HG03045 (cell line): ENCODE data around the gene PPIP5K1.

Source experiments
- ATAC-seq: cut with Tn5 transposase; IDR thresholded peaks from one replicate; pipeline ENCODE4 v1.9.1; 2021; ENCODE audit warnings: mild to moderate bottlenecking, moderate library complexity; ENCODE audit not compliant: unreplicated experiment

Gene PPIP5K1

GRCh38 chr15:43519196-43519595, 70.8 kb downstream of the PPIP5K1 start:
- no peak for ATAC-seq

- ATAC-seq, result no peak
Observed at GRCh38 chr15:43518197-43518761, 71.7 kb downstream of the PPIP5K1 start.

DNA sequence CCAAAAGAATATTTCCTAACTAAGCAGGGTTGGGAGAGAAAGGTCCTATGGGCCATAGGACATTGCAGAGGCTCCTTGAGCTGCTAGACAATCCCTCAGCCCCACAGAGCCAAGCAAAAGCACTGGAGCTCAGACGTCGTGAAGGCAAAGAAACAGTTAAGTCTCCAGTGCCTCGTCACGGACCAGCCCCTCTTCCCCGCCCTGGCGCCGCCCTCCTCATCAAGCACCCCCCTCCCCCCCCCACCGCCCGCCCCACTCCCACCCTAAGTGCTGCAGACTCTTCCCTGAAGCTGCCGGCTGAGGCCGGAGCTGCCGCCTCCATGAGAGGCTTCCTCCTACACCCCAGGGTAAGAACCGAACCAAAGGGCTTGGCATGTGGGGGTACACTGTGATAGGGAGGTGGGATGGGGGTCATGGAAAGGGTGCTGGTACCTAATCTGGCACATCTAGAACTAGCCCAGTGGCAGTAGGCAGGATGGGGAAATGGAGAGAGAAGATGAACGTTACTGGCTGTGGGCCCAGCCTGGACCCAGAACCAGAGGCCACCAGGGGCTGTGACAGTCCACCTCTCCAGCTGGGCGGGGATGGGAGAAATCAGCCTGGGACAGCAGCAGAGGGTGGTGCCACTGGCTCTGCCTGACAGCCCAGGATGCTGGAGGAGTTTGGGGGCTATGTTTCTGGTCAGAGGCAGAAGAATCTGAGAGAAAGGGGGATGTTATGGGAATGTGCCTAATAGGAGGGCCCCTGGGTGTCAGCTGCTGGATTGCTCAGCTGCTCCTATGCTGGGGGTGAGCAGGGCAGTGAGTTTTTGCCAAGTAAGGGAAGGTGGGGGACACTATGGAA, 72.4 kb downstream of the PPIP5K1 start, which contains the start of gene MAP1A:
Gene MAP1A (plus strand): TSS at position 255 of the 843 bp plus-strand sequence. CDS start 3,866 bp downstream, outside the sequence.
- no peak for ATAC-seq

DNA sequence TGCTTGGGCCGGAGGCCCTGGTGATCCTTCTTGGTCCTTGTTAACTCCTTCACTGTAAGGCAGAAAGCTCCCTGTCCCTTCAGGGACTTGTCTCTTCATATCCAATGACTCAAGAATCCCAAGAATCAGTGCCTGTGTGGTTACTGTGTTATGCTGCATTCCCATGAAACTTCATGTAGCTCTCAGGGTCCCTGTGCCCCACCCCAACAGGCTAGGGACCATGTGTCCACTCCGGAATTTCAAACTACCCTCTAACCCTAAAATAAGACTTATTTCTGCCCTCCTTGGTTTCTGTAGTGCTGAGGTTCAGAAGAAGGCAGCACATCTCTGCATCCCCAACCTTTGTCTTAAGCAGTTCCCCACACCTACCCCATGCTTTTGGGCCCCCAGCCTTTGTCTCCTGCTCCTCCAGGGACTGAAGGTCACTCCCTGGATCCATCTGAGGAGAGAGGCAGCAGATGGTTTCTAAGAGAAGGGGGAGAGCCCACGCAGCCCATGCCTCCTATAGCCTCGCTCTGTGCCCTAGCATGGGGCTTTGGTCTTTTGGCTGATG, 73.1 kb downstream of the PPIP5K1 start:
- no peak for ATAC-seq

DNA sequence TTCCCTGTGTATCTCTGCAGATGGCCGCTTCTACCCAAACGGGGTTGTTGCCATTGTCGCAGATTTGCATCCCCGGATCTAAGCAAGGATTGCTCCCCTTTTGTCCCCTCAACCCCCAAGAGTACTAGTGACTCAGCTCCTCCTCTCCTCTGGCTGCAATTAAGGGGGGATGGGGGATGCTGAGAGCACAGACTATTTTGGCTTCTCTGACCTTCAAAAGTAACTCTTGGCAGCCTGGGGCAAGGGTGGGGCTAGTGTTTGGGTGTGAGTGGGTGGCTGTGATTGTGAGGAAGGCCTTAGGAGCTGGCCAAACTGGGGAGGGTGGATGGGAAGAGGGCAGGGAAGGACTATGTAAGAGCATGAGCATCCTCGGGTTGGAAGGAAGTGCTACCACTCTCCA, 73.8 kb downstream of the PPIP5K1 start:
- no peak for ATAC-seq

DNA sequence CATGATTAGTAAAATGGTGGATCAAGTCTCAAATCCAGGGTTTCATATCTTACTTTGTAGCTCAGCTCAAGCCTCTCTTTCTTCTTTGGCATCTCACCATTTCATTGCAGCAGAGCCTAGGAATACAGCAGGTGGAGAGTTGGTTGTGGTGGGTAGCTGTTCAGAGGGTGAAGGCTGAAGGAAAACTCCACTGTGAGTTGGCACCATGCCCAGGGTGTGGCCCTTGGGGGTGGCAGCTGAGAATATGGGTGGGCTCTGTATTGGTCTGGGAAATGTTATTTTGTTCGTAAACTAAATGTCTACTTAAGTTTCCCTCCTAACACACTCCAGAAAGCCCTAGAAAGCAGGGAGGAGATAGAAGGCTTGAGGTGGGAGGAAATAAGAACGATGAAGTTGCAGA, 74.3 kb downstream of the PPIP5K1 start:
- no peak for ATAC-seq

GRCh38 chr15:43514241-43515057, 75.6 kb downstream of the PPIP5K1 start:
- ATAC-seq, result no peak

DNA sequence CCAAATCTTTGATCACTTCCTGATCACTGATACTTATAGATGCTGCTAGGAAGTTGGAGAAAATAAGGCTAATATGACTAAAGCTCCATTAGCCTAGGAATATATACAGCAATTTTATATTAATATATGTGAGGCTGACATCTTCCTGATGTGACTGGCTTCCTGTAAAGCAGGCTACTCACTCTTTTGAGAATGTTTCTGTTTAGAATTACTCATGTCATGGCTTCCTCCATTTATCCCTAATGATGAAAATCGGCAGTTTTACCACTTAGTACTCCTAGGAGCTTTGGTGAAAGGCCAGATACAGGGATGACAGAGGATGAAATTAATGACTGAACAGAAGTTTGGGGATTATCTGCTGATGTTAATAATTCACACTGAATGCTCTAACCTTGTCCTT, 76.5 kb downstream of the PPIP5K1 start:
- no peak for ATAC-seq

- no peak for ATAC-seq
Observed at GRCh38 chr15:43511012-43511885, 78.8 kb downstream of the PPIP5K1 start.

DNA sequence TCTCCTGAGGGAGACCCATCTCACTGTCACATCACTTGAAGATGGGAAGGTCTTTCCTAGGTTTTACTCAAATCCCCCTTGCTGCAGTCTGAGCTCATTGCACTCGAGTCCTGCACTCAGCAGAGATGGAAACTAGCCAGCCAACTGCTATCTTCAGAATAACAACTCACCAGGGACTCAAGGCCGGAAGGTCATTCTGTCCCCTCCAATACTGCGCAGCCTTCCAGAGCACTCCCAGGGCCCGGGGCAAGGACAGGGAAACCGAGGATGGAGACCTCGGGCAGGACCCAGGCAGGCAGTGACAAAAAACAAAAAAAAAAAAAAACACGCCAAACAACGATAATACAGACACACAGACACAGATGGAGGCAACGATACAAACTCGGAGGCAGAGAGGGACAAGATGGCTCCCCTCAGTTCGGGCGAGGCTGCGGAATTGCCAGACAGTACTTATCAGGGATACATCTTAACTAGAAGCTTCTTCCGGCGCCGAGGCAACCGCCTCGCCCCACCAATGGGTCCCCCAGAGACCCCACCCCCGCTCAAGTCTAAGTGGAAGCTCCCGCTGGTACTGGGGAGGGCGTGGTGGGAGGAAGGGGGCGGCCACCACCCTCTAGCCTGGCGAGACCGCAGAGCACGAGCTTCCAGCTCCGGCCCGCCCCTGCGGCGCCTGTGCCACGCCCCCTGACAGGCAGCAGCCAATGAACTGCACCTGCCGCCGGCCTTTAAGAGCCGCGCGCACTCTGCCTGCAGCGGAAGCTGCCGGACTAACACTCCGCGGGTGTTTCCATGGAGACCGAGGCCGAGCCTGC, 79.6 kb downstream of the PPIP5K1 start:
- peak; percentile 99 for ATAC-seq

GRCh38 chr15:43509660-43510199, 80.3 kb downstream of the PPIP5K1 start:
- no peak for ATAC-seq

GRCh38 chr15:43508991-43509659, 80.9 kb downstream of the PPIP5K1 start:
- ATAC-seq, result no peak

- ATAC-seq, result no peak
Observed at GRCh38 chr15:43508421-43508820, 81.6 kb downstream of the PPIP5K1 start.

DNA sequence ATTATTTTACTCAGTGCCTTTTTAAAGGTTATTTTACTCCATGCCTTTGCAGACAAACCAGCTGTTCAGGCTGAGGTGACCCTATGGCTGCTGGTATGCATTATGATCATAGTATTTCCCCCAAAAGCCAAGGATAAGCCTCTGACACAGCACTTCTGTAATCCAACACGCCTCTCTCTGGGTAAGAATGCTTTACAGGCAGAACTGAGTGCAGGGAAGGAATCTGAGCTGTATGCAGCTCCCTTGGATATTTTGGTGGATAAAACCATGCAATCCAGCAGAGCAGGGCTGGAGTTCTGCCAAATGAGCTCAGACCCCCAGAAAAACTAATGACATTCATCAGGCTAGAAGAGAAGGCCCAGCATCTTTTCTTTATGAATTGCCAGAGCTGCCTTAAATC, 84.3 kb downstream of the PPIP5K1 start:
- ATAC-seq, result no peak

DNA sequence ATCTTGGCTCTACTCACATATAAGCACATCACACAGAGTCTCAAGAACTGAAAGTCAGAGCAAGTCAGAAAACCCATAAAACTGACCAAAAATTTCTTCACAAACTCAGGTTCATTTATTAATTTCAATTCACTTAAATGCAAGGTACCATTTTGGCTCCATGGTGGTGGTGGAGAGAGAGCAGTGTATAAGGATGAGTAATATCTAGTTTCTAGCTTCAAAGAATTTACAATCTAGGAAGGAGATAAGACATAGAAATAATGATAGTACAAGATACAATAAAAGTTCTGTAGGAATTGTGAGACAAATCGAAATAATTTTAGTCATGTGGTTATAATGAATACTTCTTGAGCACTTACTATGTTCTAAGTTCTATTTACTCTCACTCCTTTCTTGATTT, 90.4 kb downstream of the PPIP5K1 start:
- ATAC-seq, result no peak

DNA sequence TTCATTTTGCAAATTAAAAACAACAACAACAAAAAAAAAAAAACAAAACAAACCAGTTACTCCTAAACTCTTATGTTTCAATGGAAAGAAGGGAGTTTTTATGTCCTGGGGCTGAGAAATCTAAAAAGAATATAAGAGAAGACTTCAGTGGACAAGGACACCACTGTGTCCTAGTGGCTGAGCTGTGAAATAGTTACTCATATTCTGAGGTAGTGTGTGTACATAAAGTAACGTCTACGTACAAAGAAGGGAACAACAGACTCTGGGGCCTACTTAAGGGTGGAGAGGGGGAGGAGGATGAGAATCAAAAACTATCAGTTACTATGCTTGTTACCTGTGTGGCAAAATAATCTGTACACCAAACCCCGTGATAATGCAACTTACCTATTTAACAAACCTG, 91.0 kb downstream of the PPIP5K1 start:
- no peak for ATAC-seq

- no peak for ATAC-seq
Observed at GRCh38 chr15:43493703-43494472, 96.1 kb downstream of the PPIP5K1 start.
